GM18505 (cell line): ENCODE measurements around the gene DNAJC10.
A peak's percentile ranks its signal among the peaks of the same experiment; 100 is the strongest.
"Not testable (repeated sequence)": the region's sequence is repeated elsewhere in the genome, so short reads cannot be mapped to it uniquely, and the experiment has no call there.

ENCODE experiments used
- ATAC-seq: cut with Tn5 transposase; IDR thresholded peaks from one replicate; pipeline ENCODE4 v1.9.1; 2021; ENCODE audit not compliant: unreplicated experiment
- POLR2A ChIP-seq: IDR thresholded peaks from 4 replicates; pipeline ENCODE4 v1.6.1; 2011; ENCODE audit warnings: borderline replicate concordance; ENCODE audit not compliant: insufficient read depth, insufficient read length; ENCODE audit errors: extremely low read depth

Gene DNAJC10

GRCh38 chr2:182705761-182706160 lies 10.3 kb upstream of the DNAJC10 start:
- ATAC-seq = no peak
- no peak for TF ChIP-seq POLR2A

- TF ChIP-seq POLR2A = no peak
- ATAC-seq = no peak
These were observed 9.3 kb upstream of the DNAJC10 start for GRCh38 chr2:182706751-182707150.

DNA sequence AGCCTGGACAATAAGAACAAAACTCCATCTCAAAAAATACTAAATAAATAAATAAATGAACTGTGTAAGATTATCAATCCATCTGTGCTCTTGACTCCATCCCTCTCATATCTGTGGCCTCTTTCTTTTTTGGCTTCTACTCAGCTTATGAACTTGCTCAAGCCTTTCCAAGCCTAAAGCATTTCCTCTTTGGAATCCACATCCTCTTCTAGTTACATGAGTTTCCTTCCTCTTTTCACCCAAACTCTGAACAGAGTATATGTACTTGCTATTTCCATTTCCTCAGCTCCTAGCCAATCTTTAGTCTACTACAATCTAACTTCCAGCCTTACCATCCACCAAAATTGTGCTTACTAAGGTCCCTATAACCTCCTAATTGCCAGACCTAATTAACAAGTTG lies 2.5 kb upstream of the DNAJC10 start:
- no peak for TF ChIP-seq POLR2A
- no peak for ATAC-seq

- no peak for ATAC-seq
- TF ChIP-seq POLR2A = no peak
These were observed 751 bp upstream of the DNAJC10 start for GRCh38 chr2:182715121-182715891.

DNA sequence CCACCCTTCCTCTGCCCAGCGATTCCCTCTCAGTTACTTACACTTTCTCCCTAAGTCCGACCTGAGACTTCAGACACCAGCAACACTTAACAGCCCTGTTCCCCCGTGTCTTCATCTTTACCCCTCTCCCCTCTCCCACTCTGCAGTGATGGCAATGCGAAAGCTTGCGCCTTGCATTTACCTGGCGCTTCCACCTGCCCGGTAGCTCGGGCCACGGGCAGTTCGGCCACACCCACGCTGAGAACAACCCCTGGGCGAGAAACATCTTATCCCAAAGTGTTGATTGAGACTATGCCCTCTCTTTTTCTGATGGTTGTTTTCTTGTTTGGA lies 558 bp downstream of the DNAJC10 start:
- no peak for TF ChIP-seq POLR2A
- ATAC-seq = no peak

DNA sequence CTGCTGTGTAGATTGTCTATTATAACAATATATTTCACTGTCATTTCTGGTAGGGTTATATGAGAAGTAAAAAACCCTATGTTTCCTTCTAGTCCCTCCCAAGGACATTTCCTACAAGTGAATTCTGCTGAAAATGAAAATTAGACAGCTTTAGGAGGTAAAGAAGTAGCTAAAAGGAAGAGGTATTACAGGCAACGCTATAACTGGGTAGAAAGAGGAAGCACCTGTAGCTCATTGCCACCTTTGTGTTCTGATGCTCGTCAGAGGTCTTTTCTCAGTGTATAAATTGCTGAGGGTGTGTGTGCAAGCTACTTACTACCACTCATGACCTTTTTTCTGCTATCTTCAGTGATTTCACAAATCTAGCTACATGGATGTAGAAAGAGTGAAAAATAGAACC lies 1.4 kb downstream of the DNAJC10 start:
- TF ChIP-seq POLR2A = no peak

DNA sequence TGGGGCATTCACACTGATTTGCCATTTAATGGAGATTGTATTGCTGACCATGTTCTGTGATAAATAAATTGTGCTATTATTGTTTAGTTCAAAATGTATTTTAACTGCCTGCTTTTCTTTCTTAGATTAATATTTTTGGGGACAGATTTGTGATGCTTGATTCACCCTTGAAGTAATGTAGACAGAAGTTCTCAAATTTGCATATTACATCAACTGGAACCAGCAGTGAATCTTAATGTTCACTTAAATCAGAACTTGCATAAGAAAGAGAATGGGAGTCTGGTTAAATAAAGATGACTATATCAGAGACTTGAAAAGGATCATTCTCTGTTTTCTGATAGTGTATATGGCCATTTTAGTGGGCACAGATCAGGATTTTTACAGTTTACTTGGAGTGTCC lies 1.8 kb downstream of the DNAJC10 start:
- ATAC-seq = no peak
- no peak for TF ChIP-seq POLR2A

More for the DNA sequence above, 1.4 kb downstream of the DNAJC10 start:
- peak; percentile 38 for ATAC-seq

- no peak for ATAC-seq
- TF ChIP-seq POLR2A = no peak
These were observed 2.4 kb downstream of the DNAJC10 start for GRCh38 chr2:182718459-182718858.

DNA sequence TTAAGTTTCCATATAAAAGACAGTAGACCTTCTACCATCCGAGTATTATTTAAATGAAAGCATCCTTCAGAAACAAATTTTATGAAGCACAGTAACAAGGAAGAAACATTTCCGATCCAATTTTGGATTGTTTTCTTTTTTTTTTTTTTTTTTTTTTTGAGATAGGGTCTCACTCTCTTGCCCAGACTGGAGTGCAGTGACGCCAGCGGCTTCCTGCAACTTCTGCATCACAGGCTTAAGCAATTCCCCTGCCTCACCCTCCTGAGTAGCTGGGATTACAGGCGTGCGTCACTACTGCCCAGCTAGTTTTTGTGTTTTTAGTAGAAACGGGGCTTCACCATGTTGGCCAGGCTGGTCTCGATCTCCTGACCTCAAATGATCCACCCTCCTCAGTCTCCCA lies 3.1 kb downstream of the DNAJC10 start:
- ATAC-seq = not testable (repeated sequence)

- no peak for ATAC-seq
- TF ChIP-seq POLR2A = no peak
These were observed 8.6 kb downstream of the DNAJC10 start for GRCh38 chr2:182724656-182725055.

- ATAC-seq = peak; percentile 68
- no peak for TF ChIP-seq POLR2A
These were observed 10.4 kb downstream of the DNAJC10 start for GRCh38 chr2:182726473-182726872.

DNA sequence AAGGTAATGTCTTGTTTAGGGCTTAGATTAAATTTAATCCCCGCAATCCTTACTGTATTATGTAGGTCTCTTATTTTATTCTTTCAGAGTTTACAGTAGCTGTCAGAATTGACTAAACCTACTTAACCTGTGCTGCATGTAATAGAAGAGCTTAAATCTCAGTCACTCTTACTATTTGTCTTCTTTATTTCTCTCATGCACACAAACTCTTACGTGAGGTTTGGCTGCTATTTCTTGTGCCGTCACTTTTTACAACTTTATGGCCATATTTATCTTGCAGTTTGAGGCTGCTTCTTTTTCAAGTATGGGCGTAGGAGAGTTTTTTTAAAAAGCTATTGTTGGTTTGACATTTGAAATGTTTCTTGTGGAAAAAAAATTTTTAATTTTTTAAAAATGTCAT lies 12.0 kb downstream of the DNAJC10 start:
- no peak for ATAC-seq
- no peak for TF ChIP-seq POLR2A

DNA sequence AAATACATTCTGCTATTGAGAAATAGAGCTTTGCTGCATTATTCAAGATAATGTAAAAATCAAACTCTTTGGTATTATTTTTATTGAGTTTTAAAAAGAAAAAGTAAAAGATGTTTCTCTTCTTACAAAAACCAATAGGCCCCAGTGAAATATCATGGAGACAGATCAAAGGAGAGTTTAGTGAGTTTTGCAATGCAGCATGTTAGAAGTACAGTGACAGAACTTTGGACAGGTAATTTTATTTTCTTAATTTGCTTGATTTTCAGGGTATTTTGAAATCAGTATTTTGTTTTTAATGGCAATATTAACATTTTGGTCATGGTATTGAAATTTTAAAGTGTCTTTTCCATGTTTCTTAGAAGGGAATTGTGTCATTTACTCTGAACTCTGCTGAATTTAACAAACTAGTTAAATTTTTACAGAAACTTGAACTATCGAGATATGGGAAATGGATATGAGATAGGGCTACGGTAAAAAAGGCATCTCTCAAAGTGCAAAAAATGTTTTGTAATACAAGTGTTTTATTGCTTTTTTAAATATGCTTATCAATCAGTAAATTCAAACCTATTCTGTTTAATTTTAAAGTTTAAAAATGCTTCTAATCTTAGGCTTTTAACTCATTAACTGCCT lies 13.8 kb downstream of the DNAJC10 start:
- no peak for ATAC-seq
- TF ChIP-seq POLR2A = no peak

DNA sequence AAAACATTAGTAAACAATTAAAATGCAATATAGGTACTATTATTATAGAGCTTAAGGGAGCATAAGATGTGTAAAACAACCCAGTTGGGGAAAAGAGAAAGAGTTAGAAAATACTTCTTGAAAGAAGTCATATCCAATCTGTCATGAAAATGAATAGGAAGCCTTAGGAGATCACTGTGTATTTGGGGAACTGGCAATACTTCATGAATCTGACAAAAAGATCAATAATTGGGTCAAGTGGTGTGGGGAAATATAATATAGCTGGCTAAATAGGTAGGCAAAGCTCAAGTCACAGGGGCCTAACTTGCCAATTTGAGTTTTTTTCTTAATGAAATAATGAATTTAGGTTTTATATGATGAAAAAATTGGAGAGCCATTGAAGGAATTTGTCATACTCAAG lies 14.4 kb downstream of the DNAJC10 start:
- no peak for ATAC-seq
- TF ChIP-seq POLR2A = no peak
